Endothelial cell (in vitro differentiated cells): ENCODE measurements around the gene PLD5. TPM values are rescaled to one million over a fixed set of nuclear protein-coding genes. Genes with fewer than 3 reads are reported as not detected.
"Not testable (repeated sequence)": the region's sequence is repeated elsewhere in the genome, so short reads cannot be mapped to it uniquely, and the experiment has no call there.

Experiments used
- DNase-seq: peaks from one replicate; pipeline ENCODE4 v3.0.0; 2021; ENCODE audit warnings: low spot score
- H3K27ac Mint-ChIP-seq: one replicate; pipeline ENCODE4 v1.8.0; 2021; ENCODE audit warnings: mixed read lengths, inconsistent platforms; ENCODE audit not compliant: unreplicated experiment
- H3K27me3 Mint-ChIP-seq: one replicate; pipeline ENCODE4 v1.8.0; 2021; ENCODE audit warnings: mild to moderate bottlenecking, moderate library complexity, mixed read lengths, inconsistent platforms; ENCODE audit not compliant: unreplicated experiment
- H3K36me3 Mint-ChIP-seq: one replicate; pipeline ENCODE4 v1.8.0; 2021; ENCODE audit warnings: mild to moderate bottlenecking, low read depth, mixed read lengths, inconsistent platforms; ENCODE audit not compliant: unreplicated experiment
- H3K4me1 Mint-ChIP-seq: one replicate; pipeline ENCODE4 v1.8.0; 2021; ENCODE audit warnings: mild to moderate bottlenecking, mixed read lengths, inconsistent platforms; ENCODE audit not compliant: unreplicated experiment
- H3K4me3 Mint-ChIP-seq: one replicate; pipeline ENCODE4 v1.8.0; 2021; ENCODE audit warnings: mild to moderate bottlenecking, mixed read lengths, inconsistent platforms; ENCODE audit not compliant: unreplicated experiment
- H3K9me3 Mint-ChIP-seq: one replicate; pipeline ENCODE4 v1.8.0; 2021; ENCODE audit warnings: mixed read lengths, inconsistent platforms; ENCODE audit not compliant: unreplicated experiment
- CTCF ChIP-seq: fragments of 200-600 bp; sonication (generic); IDR thresholded peaks from one replicate; pipeline ENCODE4 v1.5.0; 2021; ENCODE audit warnings: antibody characterized with exemption; ENCODE audit not compliant: unreplicated experiment
- total RNA-seq: library from RNA; stranded (reverse); fragmentation: NEBNext Ultra II Directional; extraction: Animal tissue kit (Norgen Biotek cat#: 25700); gene quantifications from one replicate; pipeline ENCODE4 v1.2.1, GENCODE V29; 2021; ENCODE audit not compliant: unreplicated experiment

Gene PLD5
- total RNA-seq, 1 donor from 2014 or later: not detected

- no peaks in the 10 kb centered on the region for H3K27me3 Mint-ChIP-seq
- H3K4me1 Mint-ChIP-seq: no peaks in the 10 kb centered on the region
- TF ChIP-seq CTCF: no peak
- no peak overlapping the region for H3K27ac Mint-ChIP-seq
- no peak for DNase-seq
- no peaks in the 10 kb centered on the region for H3K36me3 Mint-ChIP-seq
- no peak overlapping the region for H3K4me3 Mint-ChIP-seq
- H3K9me3 Mint-ChIP-seq: no peaks in the 10 kb centered on the region
Measured at GRCh38 chr1:242083742-242084141, 440.8 kb downstream of the PLD5 start.

GRCh38 chr1:242081446-242081845 is 443.1 kb downstream of the PLD5 start:
- H3K4me3 Mint-ChIP-seq: no peak overlapping the region

GRCh38 chr1:242065813-242066212 is 458.7 kb downstream of the PLD5 start:
- Mint-ChIP-seq H3K9me3 (no peaks in the 10 kb centered on the region), H3K27me3 (no peaks in the 10 kb centered on the region), H3K4me1 (no peaks in the 10 kb centered on the region), H3K36me3 (no peaks in the 10 kb centered on the region), H3K4me3 (no peak overlapping the region), H3K27ac (no peak overlapping the region)
- no peak for DNase-seq
- TF ChIP-seq CTCF: no peak

More at GRCh38 chr1:242081446-242081845, 443.1 kb downstream of the PLD5 start:
- TF ChIP-seq CTCF: no peak
- Mint-ChIP-seq H3K4me1 (no peaks in the 10 kb centered on the region), H3K27ac (no peak overlapping the region), H3K9me3 (no peaks in the 10 kb centered on the region), H3K27me3 (no peaks in the 10 kb centered on the region), H3K36me3 (no peaks in the 10 kb centered on the region)
- DNase-seq: no peak

- no peaks in the 10 kb centered on the region for H3K9me3 Mint-ChIP-seq
- no peak overlapping the region for H3K4me3 Mint-ChIP-seq
- H3K4me1 Mint-ChIP-seq: no peaks in the 10 kb centered on the region
- no peak for DNase-seq
- H3K27me3 Mint-ChIP-seq: peaks cover 2% of the 10 kb centered on the region
- no peak for TF ChIP-seq CTCF
- H3K27ac Mint-ChIP-seq: no peak overlapping the region
- no peaks in the 10 kb centered on the region for H3K36me3 Mint-ChIP-seq
Measured at GRCh38 chr1:242062271-242062670, 462.2 kb downstream of the PLD5 start.

- no peak for TF ChIP-seq CTCF
- Mint-ChIP-seq H3K27me3 (peaks cover 2% of the 10 kb centered on the region), H3K27ac (no peak overlapping the region), H3K9me3 (no peaks in the 10 kb centered on the region), H3K4me3 (no peak overlapping the region), H3K36me3 (no peaks in the 10 kb centered on the region), H3K4me1 (no peaks in the 10 kb centered on the region)
- no peak for DNase-seq
Measured at GRCh38 chr1:242059976-242060375, 464.5 kb downstream of the PLD5 start.

GRCh38 chr1:242058582-242058981 is 465.9 kb downstream of the PLD5 start:
- not testable (repeated sequence) for H3K4me1 Mint-ChIP-seq, DNase-seq, H3K27ac Mint-ChIP-seq, H3K27me3 Mint-ChIP-seq, H3K4me3 Mint-ChIP-seq, H3K36me3 Mint-ChIP-seq, H3K9me3 Mint-ChIP-seq

- not testable (repeated sequence) for H3K9me3 Mint-ChIP-seq, H3K36me3 Mint-ChIP-seq, H3K4me1 Mint-ChIP-seq, H3K27me3 Mint-ChIP-seq, H3K4me3 Mint-ChIP-seq, DNase-seq, H3K27ac Mint-ChIP-seq
Measured at GRCh38 chr1:242058181-242058580, 466.3 kb downstream of the PLD5 start.
